Smooth muscle cell of the pulmonary artery (primary cell): ENCODE results near the gene GSTA1. TPM values are rescaled to one million over a fixed set of nuclear protein-coding genes. Genes with fewer than 3 reads are reported as not detected.

Source experiments
- total RNA-seq: library from RNA; depleted of rRNA; stranded (reverse); fragments of >200 nt; gene quantifications from 2 replicates; pipeline ENCODE4 v1.2.3, GENCODE V29; 2014

GSTA1 gene
- total RNA-seq = 0.26 TPM in 1 of 2 replicates, not detected in the other

GRCh38 chr6:52803668-52804255 lies at the start of gene GSTA1:
TSS of gene GSTA1 (minus strand) at chr6:52803816. CDS start at chr6:52799267, 4,549 bp downstream.

GRCh38 chr6:52840763-52841585 lies 37.4 kb upstream of the GSTA1 start, which contains the start of gene GSTA5:
TSS of gene GSTA5 (minus strand) at chr6:52840813.

GRCh38 chr6:52763322-52763916 lies 40.2 kb downstream of the GSTA1 start, which contains the start of gene GSTA2:
TSS of gene GSTA2 (minus strand) at chr6:52763475. CDS start at chr6:52757947, 5,528 bp downstream.

Other genes starting within 250 kb of the GSTA1 start
- 180 and 298 TPM in 2 replicates for gene TRAM2, start 226.8 kb downstream of the GSTA1 start, total RNA-seq
- gene TMEM14A, start 132.7 kb downstream of the GSTA1 start, total RNA-seq = 19.4 and 36.5 TPM in 2 replicates
- not detected in 2 replicates for gene GSTA2, start 40.3 kb downstream of the GSTA1 start, total RNA-seq
- gene GSTA5, start 37.0 kb upstream of the GSTA1 start, total RNA-seq = not detected in 2 replicates
- not detected in 2 replicates for gene GSTA3, start 105.9 kb upstream of the GSTA1 start, total RNA-seq
- 21.1 and 37.1 TPM in 2 replicates for gene GSTA4, start 191.5 kb upstream of the GSTA1 start, total RNA-seq